Large intestine (tissue), 3 donors: Measurements from ENCODE around the gene EFNA2. TPM values are rescaled to one million over a fixed set of nuclear protein-coding genes. Genes with fewer than 3 reads are reported as not detected.

ENCODE experiments used
- DNase-seq, 2 donors: peaks; one replicate each; pipeline versions ENCODE4 v3.0.0 to v3.0.0-alpha.2; 2013
- H3K27ac ChIP-seq: one replicate; pipeline ENCODE4 v1.5.1; 2013; ENCODE audit warnings: low read length
- H3K27me3 ChIP-seq: 2 replicates; pipeline ENCODE4 v1.6.1; 2013; ENCODE audit warnings: low read length; ENCODE audit not compliant: control insufficient read depth, insufficient read depth
- H3K36me3 ChIP-seq: 2 replicates; pipeline ENCODE4 v1.6.1; 2013; ENCODE audit warnings: low read length; ENCODE audit not compliant: control insufficient read depth, insufficient read depth
- H3K4me1 ChIP-seq: one replicate; pipeline ENCODE4 v1.6.1; 2013; ENCODE audit warnings: low read length; ENCODE audit not compliant: control insufficient read depth, insufficient read depth
- H3K4me3 ChIP-seq: one replicate; pipeline ENCODE4 v1.5.1; 2013; ENCODE audit warnings: low read length
- H3K9me3 ChIP-seq: one replicate; pipeline ENCODE4 v1.6.1; 2013; ENCODE audit warnings: mild to moderate bottlenecking, low read depth, low read length, moderate library complexity; ENCODE audit not compliant: control insufficient read depth
- WGBS: methylation state at CpG from one replicate; pipeline ENCODE4 v1.1.5; 2013; ENCODE audit warnings: low lambda C conversion rate; ENCODE audit not compliant: insufficient coverage; 5-methylcytosine and 5-hydroxymethylcytosine counted together
- polyA plus RNA-seq: library from polyadenylated mRNA; unstranded; fragments of 120-200 nt; gene quantifications from one replicate; pipeline ENCODE4 v1.2.1, GENCODE V29; 2013

Gene EFNA2
- polyA plus RNA-seq, 1 donor: 25.6 TPM

DNA sequence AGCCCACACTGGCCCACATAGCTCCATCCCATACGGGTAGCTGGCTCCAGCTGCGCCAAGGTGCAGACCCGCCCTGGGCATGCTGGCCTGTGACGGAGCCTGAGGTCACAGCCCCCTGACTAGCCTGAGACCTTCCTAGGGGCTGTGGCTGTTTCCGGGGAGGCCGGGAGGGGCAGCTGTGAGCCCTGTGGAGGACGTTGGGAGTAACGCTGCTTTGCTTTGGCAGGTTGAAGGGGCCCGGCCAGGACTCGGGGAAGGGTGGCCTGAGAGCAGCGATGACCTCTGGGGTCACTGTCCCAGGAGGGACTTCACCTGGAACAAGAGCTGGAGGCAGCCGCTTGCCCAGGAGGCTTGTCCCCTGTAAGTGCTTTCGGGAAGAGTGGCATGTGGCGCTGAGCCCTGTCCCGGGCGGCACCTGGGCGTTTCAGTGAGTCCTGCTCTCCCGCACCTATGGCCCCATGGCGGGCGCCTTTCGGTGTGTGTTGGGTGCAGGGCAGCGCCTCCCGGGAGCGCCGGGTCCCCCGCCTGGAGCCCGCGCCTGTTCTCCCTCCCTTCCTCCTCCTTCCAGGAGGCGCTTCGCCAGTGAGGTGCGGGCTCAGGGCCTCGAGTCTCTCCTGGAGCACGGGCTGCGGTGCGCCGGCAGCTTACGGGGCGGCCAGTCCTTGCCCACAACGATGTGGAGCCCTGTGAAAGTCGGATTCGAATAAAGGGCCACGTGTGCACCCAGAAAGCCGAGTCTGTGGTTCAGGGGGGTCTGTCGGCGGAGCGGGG is 11.4 kb upstream of the EFNA2 start:
- peak overlapping the region; percentile 44 for H3K4me3 ChIP-seq
- no peak for DNase-seq
- peaks cover 57% of the 10 kb centered on the region for H3K4me1 ChIP-seq
- H3K27me3 ChIP-seq: no peaks in the 10 kb centered on the region
- H3K36me3 ChIP-seq: peaks cover 58% of the 10 kb centered on the region
- WGBS: no CpG with 5 or more reads among the region's 46 CpGs
- H3K9me3 ChIP-seq: peaks cover 21% of the 10 kb centered on the region
- peak overlapping the region; percentile 80 for H3K27ac ChIP-seq

- Histone ChIP-seq H3K4me3 (peak overlapping the region; percentile 44), H3K27me3 (no peaks in the 10 kb centered on the region), H3K36me3 (peaks cover 64% of the 10 kb centered on the region), H3K27ac (peak overlapping the region; percentile 80), H3K4me1 (peaks cover 57% of the 10 kb centered on the region), H3K9me3 (peaks cover 21% of the 10 kb centered on the region)
- no peak for DNase-seq
- no CpG with 5 or more reads among the region's 44 CpGs for WGBS
These were observed 10.8 kb upstream of the EFNA2 start for GRCh38 chr19:1274852-1275259.

DNA sequence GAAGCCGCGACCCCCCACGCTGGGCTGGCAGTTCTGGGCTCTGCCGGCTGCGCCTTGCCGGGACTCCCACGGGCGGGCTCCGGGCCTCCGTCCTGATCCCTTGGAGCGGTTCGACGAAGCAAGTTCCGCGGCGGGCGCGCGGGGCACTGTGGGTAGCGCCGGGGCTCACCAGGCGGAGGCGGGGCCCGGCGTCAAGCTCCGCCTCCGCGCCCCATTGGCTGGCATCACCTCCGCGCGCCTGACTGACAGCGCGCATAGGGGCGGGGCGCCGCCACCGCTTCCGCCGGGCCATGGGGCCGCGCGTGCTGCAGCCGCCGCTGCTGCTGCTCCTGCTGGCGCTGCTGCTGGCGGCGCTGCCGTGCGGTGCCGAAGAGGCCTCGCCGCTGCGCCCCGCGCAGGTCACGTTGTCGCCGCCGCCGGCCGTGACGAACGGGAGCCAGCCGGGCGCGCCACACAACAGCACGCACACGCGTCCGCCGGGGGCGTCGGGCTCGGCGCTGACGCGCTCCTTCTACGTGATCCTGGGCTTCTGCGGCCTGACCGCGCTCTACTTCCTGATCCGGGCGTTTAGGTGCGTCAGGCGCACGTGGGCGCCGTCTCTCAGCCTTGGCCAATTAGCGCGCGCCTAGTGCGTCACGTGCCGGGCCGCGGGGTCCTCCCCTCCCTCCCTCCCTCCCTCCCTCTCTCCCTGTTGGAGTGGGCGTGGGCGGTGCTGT is 10.3 kb upstream of the EFNA2 start, which contains the start of gene FAM174C:
TSS of gene FAM174C (plus strand) at position 271 of the 716 bp plus-strand sequence. CDS start at position 291, 20 bp downstream.
- DNase-seq: peak; percentile 97
- peaks cover 57% of the 10 kb centered on the region for H3K4me1 ChIP-seq

DNA sequence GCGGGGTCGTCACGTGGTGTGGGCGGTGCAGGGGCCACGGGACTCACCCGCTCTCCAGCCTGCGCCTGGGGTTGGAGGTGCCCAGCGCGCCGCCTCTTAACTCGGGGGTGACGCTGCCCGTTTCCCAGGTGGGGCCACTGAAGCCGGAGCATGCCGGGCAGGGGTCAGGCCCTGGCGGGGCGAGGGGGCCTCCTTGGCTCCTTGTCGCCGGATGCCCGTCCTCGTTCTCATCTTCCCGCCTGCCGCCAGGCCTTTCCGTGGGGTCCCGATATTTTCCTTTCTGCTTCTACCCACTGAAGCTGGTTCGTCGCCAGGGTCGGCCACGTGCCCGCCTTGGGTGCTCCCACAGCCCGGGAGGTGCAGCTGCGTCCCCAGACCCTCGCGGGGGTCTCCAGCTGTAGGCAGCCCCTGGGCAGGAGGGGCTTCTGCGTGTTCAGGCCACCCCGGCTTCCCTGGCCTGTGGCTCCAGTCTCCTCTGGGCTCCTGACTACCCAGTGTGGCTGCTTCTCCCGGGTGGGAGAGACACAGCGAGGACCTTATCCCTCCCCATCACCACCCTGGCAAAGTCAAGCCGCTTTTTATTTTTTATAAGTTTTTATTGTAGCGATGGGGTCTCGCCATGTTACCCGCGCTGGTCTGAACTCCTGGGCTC is 9.6 kb upstream of the EFNA2 start:
- Histone ChIP-seq H3K4me3 (peak overlapping the region; percentile 80), H3K36me3 (peaks cover 60% of the 10 kb centered on the region), H3K27me3 (no peaks in the 10 kb centered on the region), H3K4me1 (peaks cover 50% of the 10 kb centered on the region), H3K27ac (peak overlapping the region; percentile 98), H3K9me3 (peaks cover 21% of the 10 kb centered on the region)
- WGBS: no CpG with 5 or more reads among the region's 43 CpGs
- no peak for DNase-seq

More for the DNA sequence above, 10.3 kb upstream of the EFNA2 start, which contains the start of gene FAM174C:
- no CpG with 5 or more reads among the region's 98 CpGs for WGBS
- H3K27me3 ChIP-seq: no peaks in the 10 kb centered on the region
- peaks cover 67% of the 10 kb centered on the region for H3K36me3 ChIP-seq
- peaks cover 21% of the 10 kb centered on the region for H3K9me3 ChIP-seq
- H3K27ac ChIP-seq: peak within 1 kb of the TSS; percentile 98
- peak within 1 kb of the TSS; percentile 80 for H3K4me3 ChIP-seq

GRCh38 chr19:1276628-1277022 is 9.0 kb upstream of the EFNA2 start:
- Histone ChIP-seq H3K27ac (peak overlapping the region; percentile 98), H3K9me3 (peaks cover 21% of the 10 kb centered on the region), H3K4me3 (peak overlapping the region; percentile 80), H3K27me3 (no peaks in the 10 kb centered on the region), H3K4me1 (peaks cover 45% of the 10 kb centered on the region), H3K36me3 (peaks cover 55% of the 10 kb centered on the region)
- no CpG with 5 or more reads among the region's 10 CpGs for WGBS
- peak in 1 of 2 donors; percentile 66 for DNase-seq

DNA sequence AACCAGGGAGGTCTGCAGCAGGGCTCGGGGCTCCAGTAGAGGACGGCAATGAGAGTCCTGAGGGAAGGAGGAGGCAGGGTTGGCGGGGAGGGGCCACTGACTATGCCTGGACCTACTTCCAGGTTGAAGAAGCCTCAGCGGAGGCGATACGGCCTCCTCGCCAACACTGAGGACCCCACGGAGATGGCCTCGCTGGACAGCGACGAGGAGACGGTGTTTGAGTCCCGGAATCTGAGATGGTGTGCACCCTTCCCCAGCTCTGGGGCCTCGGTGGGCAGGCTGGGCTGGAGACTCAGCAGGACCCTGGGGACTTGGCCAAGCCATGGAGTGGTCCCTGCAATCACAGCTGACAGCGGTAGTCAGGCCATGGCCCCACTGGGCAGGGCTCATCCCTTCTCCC is 8.6 kb upstream of the EFNA2 start:
- no peaks in the 10 kb centered on the region for H3K27me3 ChIP-seq
- H3K27ac ChIP-seq: no peak overlapping the region
- no CpG with 5 or more reads among the region's 15 CpGs for WGBS
- no peak overlapping the region for H3K4me3 ChIP-seq
- no peak for DNase-seq
- peaks cover 20% of the 10 kb centered on the region for H3K9me3 ChIP-seq
- H3K36me3 ChIP-seq: peaks cover 51% of the 10 kb centered on the region
- H3K4me1 ChIP-seq: peaks cover 42% of the 10 kb centered on the region

DNA sequence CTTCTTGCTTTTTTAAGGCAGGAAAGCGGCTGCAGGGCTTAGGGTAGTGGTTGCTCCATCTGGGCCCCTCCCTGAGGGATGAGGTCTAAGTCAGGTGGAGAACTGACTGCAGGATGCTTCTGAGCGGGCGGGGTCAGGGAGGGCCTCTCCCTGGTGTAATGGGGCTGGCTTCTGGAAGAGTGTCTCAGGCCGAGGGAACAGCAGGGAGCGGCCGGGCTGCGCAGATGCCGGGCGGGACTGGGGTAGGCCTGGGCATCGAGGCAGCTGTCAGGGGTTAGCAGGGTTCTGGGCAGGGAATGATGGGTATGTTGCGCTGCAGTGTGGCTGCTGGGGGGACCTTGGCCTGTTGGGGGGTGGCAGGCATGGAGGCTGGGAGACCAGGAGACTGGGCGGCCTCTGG is 7.6 kb upstream of the EFNA2 start:
- Histone ChIP-seq H3K4me3 (no peak overlapping the region), H3K9me3 (peaks cover 18% of the 10 kb centered on the region), H3K27me3 (no peaks in the 10 kb centered on the region), H3K36me3 (peaks cover 41% of the 10 kb centered on the region), H3K27ac (no peak overlapping the region), H3K4me1 (peaks cover 35% of the 10 kb centered on the region)
- WGBS: no CpG with 5 or more reads among the region's 12 CpGs
- no peak for DNase-seq

DNA sequence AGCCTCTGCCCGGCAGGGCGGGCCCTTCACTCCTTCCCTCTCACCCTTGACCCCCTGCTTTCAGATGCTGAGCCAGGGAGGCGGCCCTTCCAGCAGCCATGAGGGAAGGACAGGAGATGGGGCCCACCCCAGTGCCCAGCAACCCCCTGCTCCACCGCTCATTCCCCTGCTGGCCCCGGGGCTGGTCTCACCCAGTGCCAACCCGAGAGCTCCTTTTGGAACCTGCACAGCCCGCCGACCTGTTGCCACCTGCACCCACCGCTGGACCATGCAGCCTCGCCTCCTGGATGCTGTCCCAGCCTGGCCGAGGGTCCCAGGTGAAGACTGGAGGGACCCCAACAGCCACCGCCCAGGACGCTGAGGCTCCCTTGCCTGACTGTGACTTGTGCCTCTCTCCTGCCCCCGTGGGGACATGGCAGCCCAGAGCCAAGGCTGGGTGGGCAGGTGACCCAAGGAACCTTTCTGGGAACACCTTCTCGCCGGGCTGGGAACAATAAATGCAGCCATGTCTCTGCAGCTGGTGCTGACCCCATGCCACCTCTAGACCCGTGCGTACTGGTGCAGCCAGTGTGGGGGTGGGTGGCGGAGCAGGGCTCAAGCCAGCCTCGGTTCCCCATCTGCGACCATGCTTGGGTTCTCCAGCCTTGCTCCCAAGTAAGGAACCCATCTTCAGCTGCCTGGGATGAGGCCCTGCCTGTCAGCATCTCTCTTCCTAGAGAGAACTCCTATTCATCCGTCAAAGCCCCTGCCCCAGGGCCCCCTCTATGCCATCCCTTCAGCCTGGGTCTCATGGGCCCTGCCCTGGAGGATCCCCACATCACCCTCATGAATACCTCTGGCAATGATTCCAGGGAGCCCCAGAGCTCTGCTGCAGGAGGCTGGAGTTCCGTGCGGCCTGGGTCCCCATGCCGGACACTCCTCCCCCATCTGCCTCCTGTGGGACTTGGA is 6.7 kb upstream of the EFNA2 start:
- Histone ChIP-seq H3K27me3 (no peaks in the 10 kb centered on the region), H3K9me3 (peaks cover 22% of the 10 kb centered on the region), H3K4me3 (no peak overlapping the region), H3K36me3 (peaks cover 32% of the 10 kb centered on the region), H3K27ac (no peak overlapping the region), H3K4me1 (peaks cover 35% of the 10 kb centered on the region)
- no CpG with 5 or more reads among the region's 25 CpGs for WGBS
- no peak for DNase-seq

DNA sequence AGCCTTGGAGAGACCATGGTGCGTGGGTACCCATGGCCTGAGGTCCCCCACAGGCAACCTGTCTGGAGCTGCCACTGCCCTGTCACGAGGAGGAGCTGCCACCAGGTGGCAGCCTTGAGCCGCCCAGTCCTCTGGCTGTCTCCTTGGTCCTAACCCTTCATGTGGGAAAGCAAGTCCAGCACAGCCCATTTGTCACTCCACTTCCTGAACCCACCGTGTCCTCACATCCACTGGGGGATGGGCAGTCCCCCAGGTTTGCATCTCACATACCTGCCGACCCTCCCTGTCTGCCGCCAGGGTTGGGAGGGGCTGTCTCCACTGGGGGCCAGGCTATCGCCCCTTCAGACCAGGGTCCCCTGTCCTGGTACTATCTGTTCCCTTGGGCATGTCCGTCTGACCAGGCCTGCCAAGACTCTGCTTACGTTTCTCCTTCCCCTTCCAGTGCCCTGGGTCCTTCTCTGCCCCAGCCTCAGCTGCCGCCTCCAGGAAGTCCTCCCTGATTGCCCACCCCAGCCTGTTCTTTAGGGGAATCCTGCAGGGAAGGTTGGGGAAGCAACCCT is 5.8 kb upstream of the EFNA2 start:
- no peak overlapping the region for H3K4me3 ChIP-seq
- H3K9me3 ChIP-seq: peaks cover 14% of the 10 kb centered on the region
- no peaks in the 10 kb centered on the region for H3K27me3 ChIP-seq
- 40% methylated on average over 1 of the region's 10 CpGs for WGBS
- peaks cover 35% of the 10 kb centered on the region for H3K4me1 ChIP-seq
- no peak overlapping the region for H3K27ac ChIP-seq
- peaks cover 23% of the 10 kb centered on the region for H3K36me3 ChIP-seq
- peak; percentile 75 to 86 for DNase-seq
